DMS53 treated with DMSO at 0.1 percent for 48 hours (cell line): Measurements from ENCODE around the gene COG5.
"Not testable (repeated sequence)": the region's sequence is repeated elsewhere in the genome, so short reads cannot be mapped to it uniquely, and the experiment has no call there.

Experiments used
- DNase-seq: peaks from one replicate; lab custom pipeline; 2025; ENCODE audit not compliant: unreplicated experiment; lab: John Stamatoyannopoulos, UW

Gene COG5

GRCh38 chr7:107165341-107165740 lies 398.4 kb downstream of the COG5 start:
- no peak for DNase-seq

- peak; percentile 73 for DNase-seq
These were observed 399.6 kb downstream of the COG5 start for GRCh38 chr7:107164092-107164491.

- DNase-seq = no peak
These were observed 401.2 kb downstream of the COG5 start for GRCh38 chr7:107162475-107162874.

- DNase-seq = no peak
These were observed 402.3 kb downstream of the COG5 start for GRCh38 chr7:107161415-107161814.

GRCh38 chr7:107160389-107160788 lies 403.3 kb downstream of the COG5 start:
- no peak for DNase-seq

GRCh38 chr7:107158028-107158427 lies 405.7 kb downstream of the COG5 start:
- no peak for DNase-seq

- DNase-seq = no peak
These were observed 406.6 kb downstream of the COG5 start for GRCh38 chr7:107157091-107157490.

- DNase-seq = not testable (repeated sequence)
These were observed 408.0 kb downstream of the COG5 start for GRCh38 chr7:107155726-107156125.

GRCh38 chr7:107154826-107155225 lies 408.9 kb downstream of the COG5 start:
- DNase-seq = no peak

GRCh38 chr7:107152011-107152410 lies 411.7 kb downstream of the COG5 start:
- no peak for DNase-seq
